Esophagus squamous epithelium (tissue), 4 donors: ENCODE data around the gene ZFHX3.

Experiments
- CTCF ChIP-seq, 6 experiments: fragments of 450-650 bp in 4 of 6; fragments of 200-600 bp in 2 of 6; sonication (generic) in 2 of 6; IDR thresholded peaks; one replicate each; pipeline ENCODE4 v1.5.1; 2016 to 2019; ENCODE audit warnings: antibody characterized with exemption in 6 of 6, mild to moderate bottlenecking in 4 of 6, moderate library complexity in 4 of 6
- POLR2A ChIP-seq, 4 donors: fragments of 450-650 bp; IDR thresholded peaks; one replicate each; pipeline ENCODE4 v1.6.1; 2017; ENCODE audit warnings: antibody characterized with exemption in 4 of 4, mild to moderate bottlenecking in 4 of 4, moderate library complexity in 3 of 4

- TF ChIP-seq CTCF (IDR thresholded peaks at IDR 0.05) (no peak), POLR2A (IDR thresholded peaks at IDR 0.05) (no peak)
Measured at GRCh38 chr16:72752004-72752695, 295.8 kb downstream of the ZFHX3 start.
